Measurements from ENCODE around the gene TBC1D19. TPM values are rescaled to one million over a fixed set of nuclear protein-coding genes. Genes with fewer than 3 reads are reported as not detected.

Gene TBC1D19
- total and polyA plus RNA-seq, 9 of the 15 experiments (the other 6 are each of a cell fraction or from before 2014, with no cell fraction given), result 0.73 to 5.6 (median 3.7) TPM

DNA sequence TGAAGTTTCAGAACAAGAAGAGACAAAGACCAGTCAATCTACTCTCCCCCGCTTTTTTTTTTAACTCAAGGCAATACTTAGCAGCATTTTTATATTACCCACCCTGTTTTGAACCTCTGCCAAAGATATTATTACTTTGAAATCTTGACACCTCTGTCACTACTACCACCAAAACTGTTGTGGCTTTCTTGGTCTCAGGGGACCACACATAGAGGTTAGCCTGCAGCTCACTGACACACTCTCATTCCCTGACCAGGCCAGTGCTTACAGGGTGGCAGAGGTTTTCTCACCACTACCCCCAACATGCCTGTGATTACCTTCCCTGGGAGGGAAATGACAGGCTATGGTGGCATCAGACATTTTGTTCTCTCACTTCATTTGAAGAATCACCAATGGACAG lies 139.3 kb downstream of the TBC1D19 start (continued):
- TF ChIP-seq, protein P1, sequence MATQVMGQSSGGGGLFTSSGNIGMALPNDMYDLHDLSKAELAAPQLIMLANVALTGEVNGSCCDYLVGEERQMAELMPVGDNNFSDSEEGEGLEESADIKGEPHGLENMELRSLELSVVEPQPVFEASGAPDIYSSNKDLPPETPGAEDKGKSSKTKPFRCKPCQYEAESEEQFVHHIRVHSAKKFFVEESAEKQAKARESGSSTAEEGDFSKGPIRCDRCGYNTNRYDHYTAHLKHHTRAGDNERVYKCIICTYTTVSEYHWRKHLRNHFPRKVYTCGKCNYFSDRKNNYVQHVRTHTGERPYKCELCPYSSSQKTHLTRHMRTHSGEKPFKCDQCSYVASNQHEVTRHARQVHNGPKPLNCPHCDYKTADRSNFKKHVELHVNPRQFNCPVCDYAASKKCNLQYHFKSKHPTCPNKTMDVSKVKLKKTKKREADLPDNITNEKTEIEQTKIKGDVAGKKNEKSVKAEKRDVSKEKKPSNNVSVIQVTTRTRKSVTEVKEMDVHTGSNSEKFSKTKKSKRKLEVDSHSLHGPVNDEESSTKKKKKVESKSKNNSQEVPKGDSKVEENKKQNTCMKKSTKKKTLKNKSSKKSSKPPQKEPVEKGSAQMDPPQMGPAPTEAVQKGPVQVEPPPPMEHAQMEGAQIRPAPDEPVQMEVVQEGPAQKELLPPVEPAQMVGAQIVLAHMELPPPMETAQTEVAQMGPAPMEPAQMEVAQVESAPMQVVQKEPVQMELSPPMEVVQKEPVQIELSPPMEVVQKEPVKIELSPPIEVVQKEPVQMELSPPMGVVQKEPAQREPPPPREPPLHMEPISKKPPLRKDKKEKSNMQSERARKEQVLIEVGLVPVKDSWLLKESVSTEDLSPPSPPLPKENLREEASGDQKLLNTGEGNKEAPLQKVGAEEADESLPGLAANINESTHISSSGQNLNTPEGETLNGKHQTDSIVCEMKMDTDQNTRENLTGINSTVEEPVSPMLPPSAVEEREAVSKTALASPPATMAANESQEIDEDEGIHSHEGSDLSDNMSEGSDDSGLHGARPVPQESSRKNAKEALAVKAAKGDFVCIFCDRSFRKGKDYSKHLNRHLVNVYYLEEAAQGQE (IDR thresholded peaks at IDR 0.05; ENCODE audit: borderline replicate concordance), result no peak
- TF ChIP-seq, protein P1 (CRISPR knock-in tag; IDR thresholded peaks at IDR 0.05; ENCODE audit: low read depth), result no peak
- TF ChIP-seq ZNF224 (CRISPR knock-in tag; IDR thresholded peaks at IDR 0.05), result no peak

DNA sequence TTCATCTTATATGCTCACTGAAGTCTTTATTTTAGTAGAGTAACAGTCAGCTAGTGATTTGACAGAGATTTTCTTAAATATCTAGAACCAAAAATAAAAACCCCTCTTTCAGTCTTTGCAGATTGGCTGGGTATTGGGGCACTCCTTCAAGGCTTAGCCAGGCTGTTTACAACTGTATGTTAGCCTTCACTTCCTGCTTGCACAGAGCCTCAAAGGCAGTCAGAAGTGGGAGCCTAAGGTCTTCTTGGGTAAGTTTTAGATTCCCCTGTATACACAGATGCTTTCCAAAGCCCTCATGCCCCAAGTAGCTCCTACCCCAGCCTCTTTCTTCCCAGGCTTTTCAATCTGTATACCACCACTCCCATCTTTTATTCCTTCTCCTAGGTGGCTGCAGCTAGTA lies 140.7 kb downstream of the TBC1D19 start:
- no peak overlapping the region for H2AFZ ChIP-seq (ENCODE audit: low read depth, low read length)
- in situ Hi-C loops (cut with MboI) (no loop called here), intact Hi-C loops (cut with micrococcal nuclease) (loop anchor here (5.0 kb wide), 2 partner anchors 252 to 397 kb away; no protein-coding TSS in a partner anchor)
- no peak overlapping the region for H3K27ac ChIP-seq (ENCODE audit: extremely low read depth, low read depth, low read length)
- no peaks in the 10 kb centered on the region for H4K20me1 ChIP-seq (replicated peaks; ENCODE audit: control insufficient read depth, insufficient read depth, low read length)
- no peak overlapping the region for H3K4me2 ChIP-seq (ENCODE audit: insufficient read depth, low read length)
- BruUV-seq (replicated peaks), result no TSS peak
- FAIRE-seq (no peak), ATAC-seq (no peak), DNase-seq (ENCODE audit: extremely low read depth in 1 of 4, low spot score in 3 of 4) (no peak)
- no peaks in the 10 kb centered on the region for H3K36me3 ChIP-seq (ENCODE audit: control insufficient read depth, insufficient read depth, low read length)
- no peaks in the 10 kb centered on the region for H3K9me3 ChIP-seq (replicated peaks; ENCODE audit: control insufficient read depth, insufficient read depth, low read depth, low read length)
- no peaks in the 10 kb centered on the region for H3K4me1 ChIP-seq (replicated peaks in 1 of 2; ENCODE audit: control insufficient read depth in 2 of 2, insufficient read depth in 2 of 2, low read length in 2 of 2)
- H3K79me2 ChIP-seq (ENCODE audit: control insufficient read depth, insufficient read depth, low read length), result no peaks in the 10 kb centered on the region
- no peak overlapping the region for H3K9ac ChIP-seq (ENCODE audit: insufficient read depth in 1 of 2, low read depth in 2 of 2, low read length in 2 of 2)
- H3K27me3 ChIP-seq (ENCODE audit: control insufficient read depth in 2 of 2, insufficient read depth in 2 of 2, low read length in 2 of 2), result no peaks in the 10 kb centered on the region
- ChIA-PET POLR2A (interaction anchor here (1.5 kb wide), 1 partner anchor 10 kb away, joined by 4 read pairs; no protein-coding TSS in a partner anchor), CTCF (ENCODE audit: low intra/inter-chr PET ratio) (no interaction called here)
- H3K9me1 ChIP-seq (ENCODE audit: control insufficient read depth, insufficient read depth, low read length), result no peaks in the 10 kb centered on the region
- no peak overlapping the region for H3K4me3 ChIP-seq
- TF ChIP-seq, protein P2, sequence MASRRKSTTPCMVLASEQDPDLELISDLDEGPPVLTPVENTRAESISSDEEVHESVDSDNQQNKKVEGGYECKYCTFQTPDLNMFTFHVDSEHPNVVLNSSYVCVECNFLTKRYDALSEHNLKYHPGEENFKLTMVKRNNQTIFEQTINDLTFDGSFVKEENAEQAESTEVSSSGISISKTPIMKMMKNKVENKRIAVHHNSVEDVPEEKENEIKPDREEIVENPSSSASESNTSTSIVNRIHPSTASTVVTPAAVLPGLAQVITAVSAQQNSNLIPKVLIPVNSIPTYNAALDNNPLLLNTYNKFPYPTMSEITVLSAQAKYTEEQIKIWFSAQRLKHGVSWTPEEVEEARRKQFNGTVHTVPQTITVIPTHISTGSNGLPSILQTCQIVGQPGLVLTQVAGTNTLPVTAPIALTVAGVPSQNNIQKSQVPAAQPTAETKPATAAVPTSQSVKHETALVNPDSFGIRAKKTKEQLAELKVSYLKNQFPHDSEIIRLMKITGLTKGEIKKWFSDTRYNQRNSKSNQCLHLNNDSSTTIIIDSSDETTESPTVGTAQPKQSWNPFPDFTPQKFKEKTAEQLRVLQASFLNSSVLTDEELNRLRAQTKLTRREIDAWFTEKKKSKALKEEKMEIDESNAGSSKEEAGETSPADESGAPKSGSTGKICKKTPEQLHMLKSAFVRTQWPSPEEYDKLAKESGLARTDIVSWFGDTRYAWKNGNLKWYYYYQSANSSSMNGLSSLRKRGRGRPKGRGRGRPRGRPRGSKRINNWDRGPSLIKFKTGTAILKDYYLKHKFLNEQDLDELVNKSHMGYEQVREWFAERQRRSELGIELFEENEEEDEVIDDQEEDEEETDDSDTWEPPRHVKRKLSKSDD (conservative IDR thresholded peaks at IDR 0.05; ENCODE audit: low read length), result no peak
- TF ChIP-seq FOSL1 (tag; conservative IDR thresholded peaks at IDR 0.05) (no peak), ZNF586 (CRISPR knock-in tag; conservative IDR thresholded peaks at IDR 0.05) (no peak)
- TF ChIP-seq, protein P3, sequence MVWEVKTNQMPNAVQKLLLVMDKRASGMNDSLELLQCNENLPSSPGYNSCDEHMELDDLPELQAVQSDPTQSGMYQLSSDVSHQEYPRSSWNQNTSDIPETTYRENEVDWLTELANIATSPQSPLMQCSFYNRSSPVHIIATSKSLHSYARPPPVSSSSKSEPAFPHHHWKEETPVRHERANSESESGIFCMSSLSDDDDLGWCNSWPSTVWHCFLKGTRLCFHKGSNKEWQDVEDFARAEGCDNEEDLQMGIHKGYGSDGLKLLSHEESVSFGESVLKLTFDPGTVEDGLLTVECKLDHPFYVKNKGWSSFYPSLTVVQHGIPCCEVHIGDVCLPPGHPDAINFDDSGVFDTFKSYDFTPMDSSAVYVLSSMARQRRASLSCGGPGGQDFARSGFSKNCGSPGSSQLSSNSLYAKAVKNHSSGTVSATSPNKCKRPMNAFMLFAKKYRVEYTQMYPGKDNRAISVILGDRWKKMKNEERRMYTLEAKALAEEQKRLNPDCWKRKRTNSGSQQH (CRISPR knock-in tag; IDR thresholded peaks at IDR 0.05), result no peak
- TF ChIP-seq, protein P4, sequence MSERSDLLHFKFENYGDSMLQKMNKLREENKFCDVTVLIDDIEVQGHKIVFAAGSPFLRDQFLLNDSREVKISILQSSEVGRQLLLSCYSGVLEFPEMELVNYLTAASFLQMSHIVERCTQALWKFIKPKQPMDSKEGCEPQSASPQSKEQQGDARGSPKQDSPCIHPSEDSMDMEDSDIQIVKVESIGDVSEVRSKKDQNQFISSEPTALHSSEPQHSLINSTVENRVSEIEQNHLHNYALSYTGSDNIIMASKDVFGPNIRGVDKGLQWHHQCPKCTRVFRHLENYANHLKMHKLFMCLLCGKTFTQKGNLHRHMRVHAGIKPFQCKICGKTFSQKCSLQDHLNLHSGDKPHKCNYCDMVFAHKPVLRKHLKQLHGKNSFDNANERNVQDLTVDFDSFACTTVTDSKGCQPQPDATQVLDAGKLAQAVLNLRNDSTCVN (CRISPR knock-in tag; IDR thresholded peaks at IDR 0.05), result no peak
